Stimulated activated CD4-positive, alpha-beta T cell treated with anti-CD3 and anti-CD28 coated beads, Interleukin-2, amount 100 ng/mL, for 4 hours (primary cell): ENCODE results near the gene ARHGDIB.

Source experiments
- DNase-seq: peaks from one replicate; pipeline ENCODE4 v3.0.0-alpha.2; 2020; ENCODE audit warnings: low read depth

The ARHGDIB gene

GRCh38 chr12:14930299-14930698 lies 31.1 kb downstream of the ARHGDIB start:
- DNase-seq = no peak

- DNase-seq = no peak
Measured at GRCh38 chr12:14928931-14929330, 32.5 kb downstream of the ARHGDIB start.

- DNase-seq = no peak
Measured at GRCh38 chr12:14927267-14927666, 34.1 kb downstream of the ARHGDIB start.

DNA sequence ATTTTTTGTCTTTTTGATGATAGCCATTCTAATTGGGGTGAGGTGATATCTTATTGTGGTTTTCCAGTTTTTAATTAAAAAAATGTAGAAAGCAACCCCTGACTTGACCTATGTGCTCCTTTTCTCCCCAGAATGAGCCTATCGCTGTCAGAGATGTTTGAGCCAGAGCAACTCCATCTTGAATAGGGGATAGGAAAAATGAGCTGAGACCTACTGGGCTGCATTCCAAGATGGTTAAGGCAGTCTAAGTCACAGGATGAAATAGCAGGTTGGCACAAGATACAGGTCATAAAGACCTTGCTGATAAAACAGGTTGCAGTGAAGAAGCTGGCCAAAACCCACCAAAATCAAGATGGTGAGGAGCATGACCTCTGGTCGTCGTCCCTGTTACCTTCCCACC lies 36.9 kb downstream of the ARHGDIB start:
- no peak for DNase-seq

- DNase-seq = no peak
Measured at GRCh38 chr12:14923944-14924343, 37.5 kb downstream of the ARHGDIB start.

DNA sequence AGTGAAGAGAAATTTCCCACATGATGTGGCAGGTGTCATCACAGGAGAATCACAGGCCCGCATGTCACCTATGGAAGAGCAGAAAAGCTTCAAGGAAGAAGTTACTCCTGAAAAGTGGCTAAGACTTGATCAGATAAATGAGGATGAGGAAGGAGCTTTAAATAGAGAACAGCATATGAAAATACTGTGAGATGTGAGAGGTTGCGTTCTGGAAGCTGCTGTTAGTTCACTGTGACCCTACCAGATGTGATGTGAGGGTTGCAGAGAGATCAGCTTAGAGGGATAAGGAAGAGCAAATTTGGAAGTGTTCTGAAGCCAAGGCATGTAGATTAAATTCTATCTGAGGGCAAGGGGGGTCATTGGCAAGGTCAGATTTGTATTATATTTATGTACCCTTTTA lies 40.2 kb downstream of the ARHGDIB start:
- no peak for DNase-seq

- DNase-seq = no peak
Measured at GRCh38 chr12:14920475-14921126, 40.8 kb downstream of the ARHGDIB start.

DNA sequence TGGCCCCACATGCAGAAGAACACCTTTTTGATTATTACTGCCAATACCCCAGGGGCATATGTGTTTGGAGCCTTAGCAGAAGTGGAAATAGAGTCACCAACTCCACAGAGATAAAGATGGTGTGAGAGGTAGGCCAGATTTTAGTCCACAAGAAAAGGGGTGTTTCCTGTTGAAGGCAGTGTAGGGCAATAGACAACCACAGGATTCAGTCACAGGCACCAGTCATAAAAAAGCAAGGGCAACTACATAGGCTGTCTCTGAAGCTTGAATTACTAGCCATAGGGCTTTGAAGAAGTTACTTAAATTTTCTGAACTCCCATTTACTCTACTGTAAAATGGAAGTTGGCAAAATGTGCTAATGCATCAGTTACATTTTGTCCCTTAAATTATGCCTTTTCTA lies 41.9 kb downstream of the ARHGDIB start:
- DNase-seq = no peak

- no peak for DNase-seq
Measured at GRCh38 chr12:14915736-14916135, 45.7 kb downstream of the ARHGDIB start.

- DNase-seq = no peak
Measured at GRCh38 chr12:14913381-14913781, 48.0 kb downstream of the ARHGDIB start.

- DNase-seq = no peak
Measured at GRCh38 chr12:14911131-14911530, 50.3 kb downstream of the ARHGDIB start.

DNA sequence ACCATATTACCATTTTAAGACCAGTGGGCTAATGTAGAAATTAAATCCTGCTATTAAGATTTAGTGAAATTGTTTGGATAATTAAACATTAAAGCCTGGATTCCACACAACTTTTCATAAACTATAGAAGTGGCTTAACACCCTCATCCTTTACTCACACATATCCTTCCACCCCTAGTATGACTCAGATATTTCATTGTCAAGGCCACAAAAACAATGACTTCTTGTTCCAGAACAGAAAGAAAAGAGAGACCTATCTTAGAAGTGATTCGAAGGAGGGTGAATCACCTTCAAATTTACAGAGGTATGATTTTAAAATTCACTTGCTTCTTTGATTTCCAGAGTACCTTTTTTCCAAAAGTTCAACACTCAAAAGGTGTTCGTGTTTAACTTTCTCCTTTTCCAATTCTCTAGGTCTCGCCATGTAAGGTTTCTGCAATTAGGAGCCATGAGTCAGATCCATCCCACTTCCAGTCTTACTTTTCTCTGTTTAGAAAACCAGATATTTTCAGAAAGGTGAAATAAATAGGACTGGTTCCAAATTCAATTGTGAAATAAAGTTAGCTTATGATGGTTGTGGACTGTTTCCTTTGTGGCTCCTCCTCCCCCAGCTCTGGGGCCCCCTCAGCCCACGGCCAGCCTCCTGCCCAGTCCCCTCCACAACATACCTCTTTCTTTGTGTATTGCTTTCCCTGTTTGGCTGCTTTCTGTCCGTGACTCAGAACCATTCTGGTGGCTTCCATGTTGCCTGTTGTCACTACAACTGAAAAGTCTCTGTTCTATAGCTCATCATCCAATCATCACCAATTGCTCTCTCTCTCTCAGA lies 51.1 kb downstream of the ARHGDIB start:
- DNase-seq = no peak

- DNase-seq = no peak
Measured at GRCh38 chr12:14907953-14908352, 53.4 kb downstream of the ARHGDIB start.

DNA sequence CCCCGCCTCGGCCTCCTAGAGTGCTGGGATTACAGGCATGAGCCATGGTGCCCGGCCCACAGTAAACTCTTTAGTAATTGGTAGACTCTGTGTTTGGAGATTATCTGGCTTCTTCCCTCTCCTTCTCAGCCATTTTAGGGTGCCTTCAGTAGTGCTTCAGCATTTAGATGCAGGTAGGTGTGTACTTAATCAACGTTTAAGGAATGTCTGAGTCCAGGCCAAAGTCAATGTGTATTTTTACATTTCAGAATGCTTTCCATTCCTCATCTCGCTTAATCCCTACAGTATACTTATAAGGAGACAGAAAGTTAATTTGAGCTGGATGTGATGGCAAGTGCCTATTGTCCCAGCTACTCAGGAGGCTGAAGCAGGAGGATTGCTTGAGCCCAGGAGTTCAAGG lies 55.3 kb downstream of the ARHGDIB start:
- no peak for DNase-seq

GRCh38 chr12:14905269-14906004 lies 56.0 kb downstream of the ARHGDIB start:
- no peak for DNase-seq

DNA sequence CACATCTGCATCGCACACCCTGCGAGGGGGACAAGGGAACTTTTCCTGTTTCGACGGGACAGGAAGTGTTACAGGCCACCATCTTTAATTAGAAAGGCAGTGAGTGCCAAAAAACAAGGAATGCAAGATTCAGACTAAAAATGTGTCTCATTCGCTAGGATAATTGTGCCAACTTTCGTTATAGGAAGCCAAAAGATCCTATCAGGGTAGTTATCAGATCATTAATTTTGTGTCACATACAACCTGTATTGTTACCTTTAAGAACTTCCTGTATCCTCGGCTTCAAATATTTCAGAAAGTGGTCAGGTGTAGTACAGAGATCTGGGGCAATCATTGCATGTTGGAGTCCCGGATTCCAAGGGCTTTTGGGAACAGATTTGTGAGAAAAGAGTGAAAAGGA lies 56.5 kb downstream of the ARHGDIB start:
- no peak for DNase-seq

- DNase-seq = no peak
Measured at GRCh38 chr12:14903386-14904098, 57.9 kb downstream of the ARHGDIB start.

- no peak for DNase-seq
Measured at GRCh38 chr12:14902465-14902864, 58.9 kb downstream of the ARHGDIB start.

DNA sequence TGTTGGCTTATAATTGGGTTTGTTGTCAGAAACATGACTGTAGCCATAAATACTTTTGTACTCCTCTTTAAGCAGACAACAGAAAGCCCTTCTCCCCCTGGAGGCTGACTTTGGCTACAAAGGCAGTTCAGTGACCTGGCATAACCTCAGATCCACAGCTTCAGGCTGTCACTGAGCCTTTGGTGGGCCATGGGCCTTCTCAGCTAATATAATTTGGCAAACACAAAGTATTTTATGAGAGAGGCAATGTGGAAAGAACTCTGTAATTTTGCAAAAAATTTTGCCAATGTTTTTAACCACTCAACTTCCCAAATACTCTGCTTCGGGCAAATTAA lies 60.2 kb downstream of the ARHGDIB start:
- DNase-seq = no peak

DNA sequence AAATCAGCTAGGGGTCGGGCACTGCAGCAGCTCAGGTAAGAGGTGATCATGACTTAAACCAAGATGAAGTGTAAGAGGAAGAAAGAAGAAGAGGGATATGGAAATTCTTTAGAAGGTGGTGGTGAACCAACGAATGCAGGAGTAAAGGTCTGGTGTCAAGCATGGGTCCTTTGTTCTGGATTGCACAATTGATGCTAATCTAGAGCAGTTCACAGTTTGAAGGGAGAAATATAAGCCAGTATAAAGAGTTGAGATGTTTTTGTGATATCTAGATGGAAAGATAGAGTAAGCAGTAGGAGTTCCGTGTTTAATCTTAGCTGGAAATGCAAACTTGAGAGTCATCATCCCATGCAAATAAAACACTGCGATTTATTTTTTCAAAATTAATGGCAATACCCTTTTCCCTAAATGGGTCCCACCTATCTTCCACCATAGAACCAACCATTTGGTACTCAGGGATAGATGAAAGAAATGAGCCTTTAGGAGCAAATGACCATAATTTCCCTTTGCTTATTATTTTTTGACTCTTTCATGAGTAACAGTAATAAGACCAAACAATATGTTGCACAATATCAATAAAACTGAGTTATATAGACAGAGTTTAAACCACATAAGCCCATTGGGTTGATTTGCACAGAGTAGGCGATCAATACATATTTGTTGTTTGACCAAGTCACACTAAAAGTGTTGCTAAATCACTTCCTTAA lies 60.7 kb downstream of the ARHGDIB start:
- DNase-seq = no peak

DNA sequence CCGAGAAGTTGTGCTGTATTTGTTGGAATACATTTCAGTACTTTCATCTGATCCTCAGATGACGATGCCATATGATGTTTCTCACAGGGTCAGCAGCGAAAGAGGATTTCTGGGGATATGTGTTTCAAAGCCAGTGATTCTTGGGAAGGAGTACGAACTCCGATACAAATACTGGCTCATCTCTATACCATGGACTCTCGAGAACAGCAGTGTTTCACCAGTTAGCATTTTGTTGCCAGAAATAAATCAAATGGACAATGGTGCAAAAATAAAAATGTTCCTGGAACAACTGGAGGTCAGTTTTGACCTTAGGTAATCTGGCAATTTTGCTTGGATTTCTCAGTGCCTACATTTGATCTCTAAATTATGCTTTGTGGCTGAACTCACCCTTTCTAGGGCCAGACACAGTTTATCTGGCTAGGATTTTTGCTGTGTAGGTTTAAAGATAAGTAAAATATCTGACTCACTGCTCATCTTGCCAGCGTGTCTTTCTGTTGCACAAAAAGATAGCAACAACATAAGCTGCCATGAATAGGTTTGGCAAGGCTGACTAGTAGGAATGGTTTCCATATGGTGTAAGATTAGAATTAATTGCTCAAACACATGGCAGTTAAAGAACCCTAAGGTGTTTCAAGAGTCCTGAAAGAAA lies 64.8 kb downstream of the ARHGDIB start:
- DNase-seq = no peak
